ENCODE data around the gene ZNF407. TPM values are rescaled to one million over a fixed set of nuclear protein-coding genes. Genes with fewer than 3 reads are reported as not detected.

Gene ZNF407
- total RNA-seq, 1 experiment from 2014 or later = 18.1 TPM

DNA sequence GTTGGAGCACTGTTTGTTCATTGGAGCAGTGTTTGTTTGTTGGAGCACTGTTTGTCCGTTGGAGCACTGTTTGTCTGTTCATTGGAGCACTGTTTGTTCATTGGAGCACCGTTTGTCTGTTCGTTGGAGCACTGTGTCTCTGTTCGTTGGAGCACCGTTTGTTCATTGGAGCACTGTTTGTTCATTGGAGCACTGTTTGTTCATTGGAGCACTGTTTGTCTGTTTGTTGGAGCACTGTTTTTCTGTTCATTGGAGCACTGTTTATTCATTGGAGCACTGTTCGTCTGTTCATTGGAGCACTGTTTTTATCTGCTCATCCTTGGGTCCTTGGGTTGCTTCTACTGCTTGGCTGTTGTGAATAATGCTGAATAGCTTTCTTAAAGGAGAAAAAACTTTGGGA lies 74.7 kb downstream of the ZNF407 start:
- no peak overlapping the region for H3K4me2 ChIP-seq (ENCODE audit: low read depth, low read length, poor library complexity, severe bottlenecking)
- no peak overlapping the region for H3K27ac ChIP-seq (ENCODE audit: low read length)
- no peaks in the 10 kb centered on the region; the same call in 1 of the 2 replicates for H3K9me3 ChIP-seq (ENCODE audit: low read length)
- H4K20me1 ChIP-seq (ENCODE audit: insufficient read depth, low read depth, low read length) = no peaks in the 10 kb centered on the region
- no peaks in the 10 kb centered on the region for H3K36me3 ChIP-seq (ENCODE audit: insufficient read depth, low read length)
- H2AFZ ChIP-seq (ENCODE audit: low read length) = no peak overlapping the region
- no peak overlapping the region for H3K9ac ChIP-seq (ENCODE audit: low read length)
- H3K27me3 ChIP-seq (ENCODE audit: low read length) = no peaks in the 10 kb centered on the region
- no peaks in the 10 kb centered on the region for H3K79me2 ChIP-seq (ENCODE audit: low read length)
- no peak overlapping the region for H3K4me3 ChIP-seq (ENCODE audit: low read length)
- H3K9me2 ChIP-seq (replicated peaks; ENCODE audit: insufficient read depth, low read length) = no peaks in the 10 kb centered on the region
- DNase-seq = no peak
- H3K4me1 ChIP-seq (ENCODE audit: low read length) = peaks cover 8% of the 10 kb centered on the region

- Histone ChIP-seq H3K4me1 (ENCODE audit: low read length) (peaks cover 8% of the 10 kb centered on the region), H3K4me3 (ENCODE audit: low read length) (no peak overlapping the region), H3K9ac (ENCODE audit: low read length) (no peak overlapping the region), H3K4me2 (ENCODE audit: low read depth, low read length, poor library complexity, severe bottlenecking) (no peak overlapping the region), H3K27ac (ENCODE audit: low read length) (no peak overlapping the region), H3K79me2 (ENCODE audit: low read length) (no peaks in the 10 kb centered on the region), H3K27me3 (ENCODE audit: low read length) (no peaks in the 10 kb centered on the region), H2AFZ (ENCODE audit: low read length) (no peak overlapping the region), H4K20me1 (ENCODE audit: insufficient read depth, low read depth, low read length) (no peaks in the 10 kb centered on the region), H3K36me3 (ENCODE audit: insufficient read depth, low read length) (no peaks in the 10 kb centered on the region), H3K9me3 (ENCODE audit: low read length) (no peaks in the 10 kb centered on the region; the same call in 1 of the 2 replicates), H3K9me2 (replicated peaks; ENCODE audit: insufficient read depth, low read length) (no peaks in the 10 kb centered on the region)
- no peak for DNase-seq
These were observed 76.8 kb downstream of the ZNF407 start for GRCh38 chr18:74674487-74674886.

DNA sequence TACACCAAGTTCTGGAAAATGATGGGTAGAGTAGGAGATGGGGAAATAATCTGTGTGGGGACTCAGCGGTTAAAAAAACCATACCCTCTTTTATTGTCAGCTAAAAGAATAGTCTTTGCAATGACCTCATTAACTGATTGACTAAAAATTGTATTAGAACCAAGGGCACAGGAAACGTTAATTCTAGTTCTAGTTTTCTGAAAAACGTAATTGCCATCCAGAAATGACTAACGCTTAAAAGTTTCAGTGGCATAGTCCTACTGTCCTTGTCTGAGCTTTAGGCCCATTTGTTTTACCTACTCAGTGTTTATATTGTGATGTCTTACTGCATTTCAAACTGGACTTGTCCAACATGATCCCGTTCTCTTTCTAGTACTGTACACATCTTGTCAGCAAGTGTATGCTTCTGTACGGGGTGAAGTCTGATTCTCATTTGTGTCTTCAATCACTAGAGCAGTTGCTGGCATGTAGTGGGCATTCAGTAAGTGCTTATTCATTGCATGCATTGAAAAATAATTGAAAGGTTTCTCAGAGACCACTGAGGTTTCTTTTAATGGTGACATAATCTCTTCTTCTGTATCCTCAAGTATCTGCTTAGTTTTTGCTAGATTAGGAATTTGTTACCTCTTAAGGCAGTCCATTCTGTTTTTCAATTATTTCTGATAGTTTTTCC lies 81.5 kb downstream of the ZNF407 start:
- no peaks in the 10 kb centered on the region; the same call in 1 of the 2 replicates for H3K9me3 ChIP-seq (ENCODE audit: low read length)
- no peaks in the 10 kb centered on the region for H3K27me3 ChIP-seq (ENCODE audit: low read length)
- no peak overlapping the region for H3K27ac ChIP-seq (ENCODE audit: low read length)
- no peak overlapping the region for H3K4me3 ChIP-seq (ENCODE audit: low read length)
- H3K9me2 ChIP-seq (replicated peaks; ENCODE audit: insufficient read depth, low read length) = no peaks in the 10 kb centered on the region
- H3K9ac ChIP-seq (ENCODE audit: low read length) = no peak overlapping the region
- DNase-seq = no peak
- no peaks in the 10 kb centered on the region for H3K36me3 ChIP-seq (ENCODE audit: insufficient read depth, low read length)
- H2AFZ ChIP-seq (ENCODE audit: low read length) = no peak overlapping the region
- H3K79me2 ChIP-seq (ENCODE audit: low read length) = no peaks in the 10 kb centered on the region
- H3K4me1 ChIP-seq (ENCODE audit: low read length) = no peaks in the 10 kb centered on the region
- peaks cover 5% of the 10 kb centered on the region for H4K20me1 ChIP-seq (ENCODE audit: insufficient read depth, low read depth, low read length)
- H3K4me2 ChIP-seq (ENCODE audit: low read depth, low read length, poor library complexity, severe bottlenecking) = no peak overlapping the region

DNA sequence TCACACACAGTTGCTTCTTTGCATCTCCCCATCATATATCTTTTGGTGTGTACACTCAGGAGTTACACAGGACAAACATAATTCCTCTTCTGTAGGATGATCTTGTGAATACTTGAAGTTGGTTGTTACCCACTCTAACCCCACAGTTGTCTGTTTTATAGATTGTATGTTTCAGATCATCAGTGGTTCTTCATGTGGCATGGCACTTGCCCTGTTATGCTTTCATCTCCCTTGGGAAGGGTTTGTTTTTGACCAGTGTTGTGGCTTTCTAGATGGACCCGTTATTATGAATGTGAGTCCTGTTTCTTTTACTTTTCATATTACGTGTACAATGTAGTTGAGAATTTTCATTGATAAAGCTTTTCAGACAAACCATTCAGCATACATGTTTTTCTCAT lies 82.0 kb downstream of the ZNF407 start:
- Histone ChIP-seq H4K20me1 (ENCODE audit: insufficient read depth, low read depth, low read length) (peaks cover 5% of the 10 kb centered on the region), H3K36me3 (ENCODE audit: insufficient read depth, low read length) (no peaks in the 10 kb centered on the region), H3K9me3 (ENCODE audit: low read length) (no peaks in the 10 kb centered on the region; the same call in 1 of the 2 replicates), H3K4me1 (ENCODE audit: low read length) (no peaks in the 10 kb centered on the region), H3K9ac (ENCODE audit: low read length) (no peak overlapping the region), H3K9me2 (replicated peaks; ENCODE audit: insufficient read depth, low read length) (no peaks in the 10 kb centered on the region), H3K27me3 (ENCODE audit: low read length) (no peaks in the 10 kb centered on the region), H3K27ac (ENCODE audit: low read length) (no peak overlapping the region), H3K79me2 (ENCODE audit: low read length) (no peaks in the 10 kb centered on the region), H2AFZ (ENCODE audit: low read length) (no peak overlapping the region), H3K4me2 (ENCODE audit: low read depth, low read length, poor library complexity, severe bottlenecking) (no peak overlapping the region), H3K4me3 (ENCODE audit: low read length) (no peak overlapping the region)
- DNase-seq = no peak

GRCh38 chr18:74682141-74682990 lies 84.7 kb downstream of the ZNF407 start:
- DNase-seq = no peak
- no peak overlapping the region for H3K4me2 ChIP-seq (ENCODE audit: low read depth, low read length, poor library complexity, severe bottlenecking)
- no peaks in the 10 kb centered on the region for H3K79me2 ChIP-seq (ENCODE audit: low read length)
- no peaks in the 10 kb centered on the region for H3K9me2 ChIP-seq (replicated peaks; ENCODE audit: insufficient read depth, low read length)
- H3K4me3 ChIP-seq (ENCODE audit: low read length) = no peak overlapping the region
- peaks cover 5% of the 10 kb centered on the region for H4K20me1 ChIP-seq (ENCODE audit: insufficient read depth, low read depth, low read length)
- no peak overlapping the region for H3K9ac ChIP-seq (ENCODE audit: low read length)
- H3K27me3 ChIP-seq (ENCODE audit: low read length) = no peaks in the 10 kb centered on the region
- H3K4me1 ChIP-seq (ENCODE audit: low read length) = no peaks in the 10 kb centered on the region
- H2AFZ ChIP-seq (ENCODE audit: low read length) = no peak overlapping the region
- H3K9me3 ChIP-seq (ENCODE audit: low read length) = no peaks in the 10 kb centered on the region
- H3K36me3 ChIP-seq (ENCODE audit: insufficient read depth, low read length) = no peaks in the 10 kb centered on the region
- H3K27ac ChIP-seq (ENCODE audit: low read length) = no peak overlapping the region

DNA sequence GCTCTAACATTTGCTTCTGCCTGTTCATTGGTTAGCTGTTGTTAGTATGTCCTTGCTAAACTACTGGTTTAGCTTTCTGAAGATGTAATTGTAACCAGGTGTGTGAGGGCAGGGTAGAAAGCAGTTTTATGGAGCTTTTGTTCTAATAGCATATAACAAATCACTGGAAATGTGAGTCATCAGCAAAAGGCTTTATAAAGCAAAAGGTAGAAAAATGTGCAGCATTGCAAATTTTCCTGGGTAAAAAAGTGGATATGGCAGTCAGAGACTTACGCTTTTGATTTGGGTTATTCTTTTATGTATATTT lies 85.3 kb downstream of the ZNF407 start:
- no peak overlapping the region for H3K4me3 ChIP-seq (ENCODE audit: low read length)
- no peak for DNase-seq
- no peaks in the 10 kb centered on the region for H3K9me3 ChIP-seq (ENCODE audit: low read length)
- no peak overlapping the region for H3K9ac ChIP-seq (ENCODE audit: low read length)
- H3K27me3 ChIP-seq (ENCODE audit: low read length) = no peaks in the 10 kb centered on the region
- no peak overlapping the region for H3K27ac ChIP-seq (ENCODE audit: low read length)
- H3K79me2 ChIP-seq (ENCODE audit: low read length) = no peaks in the 10 kb centered on the region
- H3K4me2 ChIP-seq (ENCODE audit: low read depth, low read length, poor library complexity, severe bottlenecking) = no peak overlapping the region
- peaks cover 5% of the 10 kb centered on the region for H4K20me1 ChIP-seq (ENCODE audit: insufficient read depth, low read depth, low read length)
- H3K9me2 ChIP-seq (replicated peaks; ENCODE audit: insufficient read depth, low read length) = no peaks in the 10 kb centered on the region
- no peaks in the 10 kb centered on the region for H3K36me3 ChIP-seq (ENCODE audit: insufficient read depth, low read length)
- H3K4me1 ChIP-seq (ENCODE audit: low read length) = no peaks in the 10 kb centered on the region
- no peak overlapping the region for H2AFZ ChIP-seq (ENCODE audit: low read length)

DNA sequence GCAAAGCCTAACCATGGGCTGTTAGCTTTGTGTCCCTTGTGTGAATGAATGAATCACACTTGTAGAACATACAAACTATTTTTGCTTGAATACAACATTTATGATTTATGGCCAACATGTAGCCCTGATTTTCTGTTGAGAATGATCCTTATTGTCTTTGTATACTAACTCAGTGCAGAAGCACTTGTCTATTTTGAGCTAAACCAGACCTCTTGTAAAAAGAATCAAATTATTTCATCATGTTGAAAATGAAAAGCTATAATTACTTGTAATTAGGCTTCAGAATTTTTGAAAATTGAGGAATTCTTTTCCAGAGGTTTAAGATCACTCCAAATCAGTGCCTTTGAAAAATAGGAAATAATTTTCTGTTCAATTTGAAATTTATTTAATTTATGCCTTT lies 85.9 kb downstream of the ZNF407 start:
- Histone ChIP-seq H3K79me2 (ENCODE audit: low read length) (no peaks in the 10 kb centered on the region), H3K4me1 (ENCODE audit: low read length) (no peaks in the 10 kb centered on the region), H3K36me3 (ENCODE audit: insufficient read depth, low read length) (no peaks in the 10 kb centered on the region), H3K4me3 (ENCODE audit: low read length) (no peak overlapping the region), H3K9me3 (ENCODE audit: low read length) (no peaks in the 10 kb centered on the region), H3K9me2 (replicated peaks; ENCODE audit: insufficient read depth, low read length) (no peaks in the 10 kb centered on the region), H3K4me2 (ENCODE audit: low read depth, low read length, poor library complexity, severe bottlenecking) (no peak overlapping the region), H3K27ac (ENCODE audit: low read length) (no peak overlapping the region), H3K27me3 (ENCODE audit: low read length) (no peaks in the 10 kb centered on the region), H4K20me1 (ENCODE audit: insufficient read depth, low read depth, low read length) (peaks cover 5% of the 10 kb centered on the region), H2AFZ (ENCODE audit: low read length) (no peak overlapping the region), H3K9ac (ENCODE audit: low read length) (no peak overlapping the region)
- no peak for DNase-seq

- H3K9ac ChIP-seq (ENCODE audit: low read length) = no peak overlapping the region
- H3K9me3 ChIP-seq (ENCODE audit: low read length) = no peaks in the 10 kb centered on the region
- H4K20me1 ChIP-seq (ENCODE audit: insufficient read depth, low read depth, low read length) = no peaks in the 10 kb centered on the region; the same call in 1 of the 2 replicates
- no peak for DNase-seq
- H3K4me2 ChIP-seq (ENCODE audit: low read depth, low read length, poor library complexity, severe bottlenecking) = no peak overlapping the region
- H3K9me2 ChIP-seq (replicated peaks; ENCODE audit: insufficient read depth, low read length) = no peaks in the 10 kb centered on the region; the same call in 1 of the 2 replicates
- no peak overlapping the region for H2AFZ ChIP-seq (ENCODE audit: low read length)
- no peaks in the 10 kb centered on the region; the same call in 1 of the 2 replicates for H3K4me1 ChIP-seq (ENCODE audit: low read length)
- H3K27me3 ChIP-seq (ENCODE audit: low read length) = no peaks in the 10 kb centered on the region
- H3K36me3 ChIP-seq (ENCODE audit: insufficient read depth, low read length) = no peaks in the 10 kb centered on the region
- H3K4me3 ChIP-seq (ENCODE audit: low read length) = no peak overlapping the region
- no peak overlapping the region for H3K27ac ChIP-seq (ENCODE audit: low read length)
- no peaks in the 10 kb centered on the region for H3K79me2 ChIP-seq (ENCODE audit: low read length)
These were observed 91.6 kb downstream of the ZNF407 start for GRCh38 chr18:74689251-74689650.

Measured in Karpas-422 (cell line).